Adrenal gland (tissue), 12 donors: ENCODE results near the gene PCDHGC5. TPM values are rescaled to one million over a fixed set of nuclear protein-coding genes. Genes with fewer than 3 reads are reported as not detected.

ENCODE experiments used
- DNase-seq, 7 donors: peaks; one replicate each; pipeline ENCODE4 v3.0.0-alpha.2; 2019 to 2020
- H3K27ac ChIP-seq, 5 donors: fragments of 200-600 bp; sonication (generic) in 4 of 5; 1 replicate in 3 of 5; 2 replicates in 2 of 5; pipeline versions ENCODE4 v1.5.1 to v1.8.0; 2016 to 2020; ENCODE audit warnings: mild to moderate bottlenecking in 1 of 5
- H3K27me3 ChIP-seq: fragments of 200-600 bp; 2 replicates; pipeline ENCODE4 v1.8.0; 2021
- H3K36me3 ChIP-seq, 2 donors: fragments of 200-600 bp; replicated peaks in 1 of 2; 1 replicate in 1 of 2; 2 replicates in 1 of 2; pipeline versions ENCODE4 v1.5.1 to v1.8.0; 2018 to 2022
- H3K4me1 ChIP-seq, 2 donors: fragments of 200-600 bp; replicated peaks in 1 of 2; 1 replicate in 1 of 2; 2 replicates in 1 of 2; pipeline versions ENCODE4 v1.5.1 to v1.8.0; 2018 to 2021
- H3K4me3 ChIP-seq, 4 donors: fragments of 200-600 bp; sonication (generic) in 3 of 4; one replicate each; pipeline ENCODE4 v1.5.1; 2016 to 2018
- H3K9me3 ChIP-seq, 3 donors: fragments of 200-600 bp; sonication (generic) in 1 of 3; replicated peaks in 1 of 3; 1 replicate in 2 of 3; 2 replicates in 1 of 3; pipeline versions ENCODE4 v1.5.1 to v1.8.0; 2016 to 2021
- POLR2A ChIP-seq, 2 donors: fragments of 450-650 bp; IDR thresholded peaks; one replicate each; pipeline ENCODE4 v1.6.1; 2017; ENCODE audit warnings: antibody characterized with exemption in 2 of 2, mild to moderate bottlenecking in 2 of 2, moderate library complexity in 1 of 2
- WGBS, 4 donors: extraction: QIAGEN DNeasy Blood & Tissue Kit in 2 of 4; methylation state at CpG; one replicate each; pipeline versions ENCODE4 v1.1.5 to v1.1.7; 2013 to 2017; 5-methylcytosine and 5-hydroxymethylcytosine counted together
- intact Hi-C, 2 donors: fragments of 100-400 bp; cut with DNase I; formaldehyde crosslinking; loops; one replicate each; pipeline versions ENCODE4 v1.14.1 to v1.15.0; 2022 to 2023
- polyA plus RNA-seq, 3 donors: library from polyadenylated mRNA; stranded (reverse); fragments of 200-250 nt in 2 of 3; fragments of 350-450 nt in 1 of 3; fragmentation: Illumina TruSeq in 1 of 3; extraction: RNeasy Lipid Tissue Mini Kit (QIAGEN cat#74804) in 1 of 3; gene quantifications; one replicate each; pipeline ENCODE4 v1.2.3, GENCODE V29; 2013 to 2014
- total RNA-seq, 9 donors: library from RNA; depleted of rRNA in 4 of 9; stranded (reverse); fragments of >200 nt in 4 of 9; fragments of 120-200 nt in 1 of 9; fragmentation: NEBNext Ultra II Directional in 1 of 9; extraction: Animal tissue kit (Norgen Biotek cat#: 25700) in 1 of 9; gene quantifications; one replicate each; pipeline versions ENCODE4 v1.1.0 to v1.2.4, GENCODE V29; 2013 to 2023
- TF ChIP-seq, protein P1 (sequence below), 6 experiments: fragments of 450-650 bp in 4 of 6; fragments of 200-600 bp in 2 of 6; sonication (generic) in 1 of 6; IDR thresholded peaks; 1 replicate in 5 of 6; 2 replicates in 1 of 6; pipeline versions ENCODE4 v1.5.1 to v1.8.0; 2016 to 2021; ENCODE audit warnings: antibody characterized with exemption in 6 of 6, mild to moderate bottlenecking in 2 of 6, moderate library complexity in 1 of 6
- donor health status: healthy with polysubstance abuse.
- donor health status: Bipolar disorder and iron deficiency.
- donor health status: DM: yes; HTN: yes; CAD: no.
- donor health status: DM: no; HTN: no; CAD: no.
- donor health status: DM: no; HTN: no; CAD: no.
- donor health status: DM: yes; HTN: yes; CAD: no.

Gene PCDHGC5
- total and polyA plus RNA-seq, 12 donors: 0.10 to 5.2 (median 2.1) TPM

- Histone ChIP-seq H3K4me1 (peaks cover 24 to 41% of the 10 kb centered on the region in 2 donors), H3K9me3 (no peaks in the 10 kb centered on the region), H3K36me3 (peaks cover 0 to 29% of the 10 kb centered on the region in 2 donors), H3K27me3 (no peaks in the 10 kb centered on the region), H3K4me3 (peak overlapping the region; percentile 16 to 54 (median 44)), H3K27ac (peak overlapping the region; percentile 88 to 99 (median 93))
- 2 to 5% (median 4%) methylated on average over 27 to 29 of the region's 29 CpGs for WGBS, 4 donors
- TF ChIP-seq POLR2A (IDR thresholded peaks at IDR 0.05): peak; percentile 49 to 69
- TF ChIP-seq, protein P1, sequence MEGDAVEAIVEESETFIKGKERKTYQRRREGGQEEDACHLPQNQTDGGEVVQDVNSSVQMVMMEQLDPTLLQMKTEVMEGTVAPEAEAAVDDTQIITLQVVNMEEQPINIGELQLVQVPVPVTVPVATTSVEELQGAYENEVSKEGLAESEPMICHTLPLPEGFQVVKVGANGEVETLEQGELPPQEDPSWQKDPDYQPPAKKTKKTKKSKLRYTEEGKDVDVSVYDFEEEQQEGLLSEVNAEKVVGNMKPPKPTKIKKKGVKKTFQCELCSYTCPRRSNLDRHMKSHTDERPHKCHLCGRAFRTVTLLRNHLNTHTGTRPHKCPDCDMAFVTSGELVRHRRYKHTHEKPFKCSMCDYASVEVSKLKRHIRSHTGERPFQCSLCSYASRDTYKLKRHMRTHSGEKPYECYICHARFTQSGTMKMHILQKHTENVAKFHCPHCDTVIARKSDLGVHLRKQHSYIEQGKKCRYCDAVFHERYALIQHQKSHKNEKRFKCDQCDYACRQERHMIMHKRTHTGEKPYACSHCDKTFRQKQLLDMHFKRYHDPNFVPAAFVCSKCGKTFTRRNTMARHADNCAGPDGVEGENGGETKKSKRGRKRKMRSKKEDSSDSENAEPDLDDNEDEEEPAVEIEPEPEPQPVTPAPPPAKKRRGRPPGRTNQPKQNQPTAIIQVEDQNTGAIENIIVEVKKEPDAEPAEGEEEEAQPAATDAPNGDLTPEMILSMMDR (IDR thresholded peaks at IDR 0.05): no peak
- intact Hi-C loops: no loop called here
- peak; percentile 88 to 96 (median 92) for DNase-seq
These were observed 24.9 kb downstream of the PCDHGC5 start for GRCh38 chr5:141513627-141514329.

GRCh38 chr5:141514330-141515133 lies 25.7 kb downstream of the PCDHGC5 start:
- DNase-seq: peak in 1 of 7 donors; percentile 31
- Histone ChIP-seq H3K27me3 (no peaks in the 10 kb centered on the region), H3K27ac (peak overlapping the region; percentile 88 to 99 (median 93)), H3K4me3 (peak overlapping the region in 1 of 4 donors; percentile 54), H3K36me3 (peaks cover 0 to 36% of the 10 kb centered on the region in 2 donors), H3K9me3 (no peaks in the 10 kb centered on the region), H3K4me1 (peaks cover 16 to 33% of the 10 kb centered on the region in 2 donors)
- no peak for TF ChIP-seq POLR2A (IDR thresholded peaks at IDR 0.05)
- TF ChIP-seq, protein P1 (IDR thresholded peaks at IDR 0.05): peak in 1 of 6 experiments; percentile 3
- WGBS, 4 donors: 40 to 58% (median 51%) methylated on average over 6 of the region's 6 CpGs
- intact Hi-C loops: loop anchor here (5.0 kb wide), 1 partner anchor 37 kb away; the partner anchor contains the start of gene PCDHGC3 (in 2 of the 2)

- Histone ChIP-seq H3K36me3 (peaks cover 0 to 37% of the 10 kb centered on the region in 2 donors), H3K4me1 (peaks cover 15 to 35% of the 10 kb centered on the region in 2 donors)
- intact Hi-C loops: loop anchor here (5.0 kb wide), 1 partner anchor 38 kb away; the partner anchor contains the start of gene PCDHGC3 (in 2 of the 2)
These were observed 26.3 kb downstream of the PCDHGC5 start for GRCh38 chr5:141515141-141515540.

More at GRCh38 chr5:141515141-141515540, 26.3 kb downstream of the PCDHGC5 start:
- Histone ChIP-seq H3K27ac (peak overlapping the region in 4 of 5 donors; percentile 88 to 99 (median 96)), H3K4me3 (no peak overlapping the region), H3K27me3 (no peaks in the 10 kb centered on the region), H3K9me3 (no peaks in the 10 kb centered on the region)
- no peak for DNase-seq
- TF ChIP-seq POLR2A (IDR thresholded peaks at IDR 0.05): no peak
- TF ChIP-seq, protein P1 (IDR thresholded peaks at IDR 0.05): no peak
- WGBS, 4 donors: 86 to 93% (median 89%) methylated on average over 3 of the region's 3 CpGs
